Activated naive CD8-positive, alpha-beta T cell treated with anti-CD3 and anti-CD28 coated beads, Interleukin-2, amount 10 ng/mL, durations not matched to agents 7 days and 5 days (primary cell): ENCODE results near the gene OCEL1. TPM values are rescaled to one million over a fixed set of nuclear protein-coding genes. Genes with fewer than 3 reads are reported as not detected.
A peak's percentile ranks its signal among the peaks of the same experiment; 100 is the strongest.
"Not testable (repeated sequence)": the region's sequence is repeated elsewhere in the genome, so short reads cannot be mapped to it uniquely, and the experiment has no call there.

Experiments used
- ATAC-seq: fragments of 150-1000 bp; cut with Tn5 transposase; one replicate; pipeline ENCODE4 v1.10.0; 2021; ENCODE audit warnings: low read depth, moderate library complexity
- POLR2A ChIA-PET: fragments of 350-600 bp; sonication (Branson Sonifier 250); formaldehyde crosslinking; loops from one replicate; lab custom pipeline; 2021; ENCODE audit warnings: antibody characterized with exemption; lab: Charles Lee
- DNase-seq: peaks from one replicate; pipeline ENCODE4 v3.0.0; 2021
- H3K27ac Mint-ChIP-seq: one replicate; pipeline ENCODE4 v1.8.0; 2022; ENCODE audit warnings: mild to moderate bottlenecking, mixed read lengths
- H3K27me3 Mint-ChIP-seq: one replicate; pipeline ENCODE4 v1.8.0; 2022; ENCODE audit warnings: mild to moderate bottlenecking, moderate library complexity, mixed read lengths
- H3K36me3 Mint-ChIP-seq: one replicate; pipeline ENCODE4 v1.8.0; 2021; ENCODE audit warnings: mild to moderate bottlenecking, mixed read lengths
- H3K4me1 Mint-ChIP-seq: one replicate; pipeline ENCODE4 v1.8.0; 2021; ENCODE audit warnings: mixed read lengths
- H3K4me3 Mint-ChIP-seq: one replicate; pipeline ENCODE4 v1.8.0; 2022; ENCODE audit warnings: mild to moderate bottlenecking, moderate library complexity, mixed read lengths
- H3K9me3 Mint-ChIP-seq: one replicate; pipeline ENCODE4 v1.8.0; 2021; ENCODE audit warnings: mixed read lengths
- total RNA-seq, 2 experiments: library from RNA; stranded (reverse); gene quantifications; one replicate each; pipeline ENCODE4 v1.2.3, GENCODE V29; 2021

OCEL1 gene, protein sequence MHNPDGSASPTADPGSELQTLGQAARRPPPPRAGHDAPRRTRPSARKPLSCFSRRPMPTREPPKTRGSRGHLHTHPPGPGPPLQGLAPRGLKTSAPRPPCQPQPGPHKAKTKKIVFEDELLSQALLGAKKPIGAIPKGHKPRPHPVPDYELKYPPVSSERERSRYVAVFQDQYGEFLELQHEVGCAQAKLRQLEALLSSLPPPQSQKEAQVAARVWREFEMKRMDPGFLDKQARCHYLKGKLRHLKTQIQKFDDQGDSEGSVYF
- total RNA-seq: 10 to 100 TPM; 31.8 to 39.0 TPM

DNA sequence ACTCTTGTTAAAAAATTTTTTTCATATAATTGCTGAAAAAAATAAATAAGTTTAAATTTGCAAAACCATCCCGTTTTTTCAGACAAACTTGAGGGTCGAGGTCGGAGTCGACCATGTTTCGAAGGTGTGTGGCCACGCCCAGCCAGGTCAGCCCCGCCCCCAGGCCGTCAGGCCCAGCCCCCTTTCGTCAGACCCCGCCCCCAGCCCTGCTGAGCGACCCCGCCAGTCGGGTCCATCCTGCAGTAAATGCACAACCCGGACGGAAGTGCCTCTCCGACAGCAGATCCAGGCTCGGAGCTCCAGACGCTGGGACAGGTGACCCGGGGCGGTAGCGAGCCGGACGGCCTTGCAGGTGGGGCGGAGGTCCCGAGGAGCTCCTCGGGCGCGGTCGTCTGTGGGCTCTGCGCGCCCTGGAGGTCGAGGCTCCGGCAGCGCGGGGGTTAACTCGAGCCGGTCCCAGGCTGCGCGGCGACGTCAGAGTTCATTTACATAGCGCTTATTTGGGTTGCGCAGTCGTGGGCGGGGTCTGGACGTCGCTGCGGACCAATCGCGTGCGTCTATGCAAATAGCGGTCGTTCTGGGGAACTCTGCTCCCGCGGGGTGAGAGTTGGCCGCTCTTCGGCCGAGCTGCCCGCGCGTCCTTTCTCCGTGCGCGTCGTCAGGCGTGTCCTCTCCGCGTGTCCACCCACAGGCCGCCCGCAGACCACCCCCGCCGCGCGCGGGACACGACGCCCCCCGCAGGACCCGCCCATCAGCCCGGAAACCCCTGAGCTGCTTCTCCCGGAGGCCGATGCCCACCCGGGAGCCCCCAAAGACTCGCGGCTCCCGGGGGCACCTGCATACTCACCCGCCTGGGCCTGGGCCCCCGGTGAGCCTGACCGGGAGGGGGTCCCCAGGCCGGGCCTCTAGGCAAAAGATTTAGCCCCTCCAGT lies at the start of gene OCEL1:
Gene OCEL1, plus strand, starts transcription at position 225 of the 932 bp plus-strand sequence. Its CDS starts 22 bp downstream, at position 247.
- DNase-seq: peak; percentile 95
- Mint-ChIP-seq H3K27me3 (no peaks in the 10 kb centered on the region), H3K9me3 (no peaks in the 10 kb centered on the region), H3K4me3 (peak within 1 kb of the TSS; percentile 93), H3K27ac (peak within 1 kb of the TSS; percentile 98), H3K4me1 (peaks cover 7% of the 10 kb centered on the region), H3K36me3 (peaks cover 5% of the 10 kb centered on the region)
- POLR2A ChIA-PET: interaction anchor here (0.6 to 3.1 kb wide), 15 partner anchors 9 to 193 kb away, joined by 3 to 48 read pairs (median 6); partner anchors contain the start of genes ANKLE1, DDA1, MRPL34 and MVB12A
- ATAC-seq: peak; percentile 95

DNA sequence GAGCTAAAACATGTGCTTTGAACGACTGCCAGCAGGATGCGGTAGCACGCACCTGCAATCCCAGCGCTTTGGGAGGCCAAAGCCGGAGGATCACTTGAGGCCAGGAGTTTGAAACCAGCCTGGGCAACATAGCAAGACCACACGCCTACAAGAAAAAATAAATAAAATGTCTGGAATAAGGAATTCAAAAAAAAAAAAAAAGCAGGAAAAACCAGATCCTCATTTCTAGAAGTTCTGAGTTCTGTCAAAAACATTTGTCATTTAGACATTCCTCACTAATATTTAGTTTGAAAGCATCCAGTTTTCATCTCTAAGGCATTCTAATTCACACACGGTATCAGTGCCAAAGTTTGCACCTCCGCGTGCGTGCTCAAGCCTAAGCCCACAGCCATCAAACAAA lies 47.7 kb upstream of the OCEL1 start:
- no peaks in the 10 kb centered on the region for H3K9me3 Mint-ChIP-seq
- H3K36me3 Mint-ChIP-seq: peaks cover 21% of the 10 kb centered on the region
- no peak overlapping the region for H3K4me3 Mint-ChIP-seq
- peaks cover 10% of the 10 kb centered on the region for H3K4me1 Mint-ChIP-seq
- ATAC-seq (no peak), DNase-seq (no peak)
- H3K27ac Mint-ChIP-seq: no peak overlapping the region
- no peaks in the 10 kb centered on the region for H3K27me3 Mint-ChIP-seq
- POLR2A ChIA-PET: no interaction called here

- POLR2A ChIA-PET: no interaction called here
- Mint-ChIP-seq H3K36me3 (peaks cover 26% of the 10 kb centered on the region), H3K27me3 (no peaks in the 10 kb centered on the region), H3K4me1 (peaks cover 28% of the 10 kb centered on the region), H3K27ac (peak overlapping the region; percentile 70), H3K9me3 (no peaks in the 10 kb centered on the region), H3K4me3 (no peak overlapping the region)
- ATAC-seq (no peak), DNase-seq (no peak)
Measured at GRCh38 chr19:17180997-17181702, 44.9 kb upstream of the OCEL1 start.

- ATAC-seq: no peak
- Mint-ChIP-seq H3K4me1 (peaks cover 28% of the 10 kb centered on the region), H3K36me3 (peaks cover 31% of the 10 kb centered on the region), H3K4me3 (peak overlapping the region; percentile 83), H3K9me3 (no peaks in the 10 kb centered on the region), H3K27me3 (no peaks in the 10 kb centered on the region), H3K27ac (peak overlapping the region; percentile 96)
- peak; percentile 54 for DNase-seq
- POLR2A ChIA-PET: interaction anchor here (0.6 to 3.5 kb wide), 11 partner anchors 15 to 108 kb away, joined by 3 to 36 read pairs (median 6); partner anchors contain the start of genes HAUS8, MYO9B, OCEL1 and USE1
Measured at GRCh38 chr19:17183271-17183761, 42.7 kb upstream of the OCEL1 start.

DNA sequence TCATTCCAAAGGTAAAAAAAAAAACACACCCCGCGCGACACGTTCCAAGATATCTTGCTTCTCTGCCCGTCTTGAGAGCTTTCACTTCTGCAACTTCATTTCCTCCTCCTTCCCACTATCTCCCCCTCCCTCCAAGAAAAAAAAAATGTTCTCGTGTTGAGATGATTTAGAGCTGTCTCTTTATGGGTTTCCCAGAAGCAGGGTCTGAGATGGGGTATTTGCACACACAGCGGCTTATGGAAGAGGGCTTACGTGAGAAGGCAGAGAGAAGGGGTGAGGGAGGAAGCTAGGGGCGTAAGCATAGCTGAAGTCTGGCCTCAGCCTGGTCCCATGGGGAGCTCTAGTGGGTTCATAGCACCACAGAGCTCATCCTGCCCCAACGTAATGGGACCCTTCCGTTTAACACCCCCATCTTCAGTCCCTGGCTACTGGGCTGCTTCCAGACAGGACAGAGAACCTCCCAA lies 42.1 kb upstream of the OCEL1 start:
- H3K27ac Mint-ChIP-seq: peak overlapping the region; percentile 96
- peaks cover 33% of the 10 kb centered on the region for H3K36me3 Mint-ChIP-seq
- H3K27me3 Mint-ChIP-seq: no peaks in the 10 kb centered on the region

GRCh38 chr19:17184371-17184841 lies 41.6 kb upstream of the OCEL1 start:
- ATAC-seq: peak; percentile 92
- Mint-ChIP-seq H3K4me3 (peak overlapping the region; percentile 83), H3K4me1 (peaks cover 28% of the 10 kb centered on the region), H3K27me3 (no peaks in the 10 kb centered on the region), H3K36me3 (peaks cover 33% of the 10 kb centered on the region), H3K9me3 (no peaks in the 10 kb centered on the region), H3K27ac (peak overlapping the region; percentile 96)
- DNase-seq: peak; percentile 71
- POLR2A ChIA-PET: interaction anchor here (0.7 to 3.5 kb wide), 14 partner anchors 11 to 109 kb away, joined by 3 to 36 read pairs (median 6); partner anchors contain the start of genes HAUS8, MYO9B, OCEL1 and USE1

More for the DNA sequence above, 42.1 kb upstream of the OCEL1 start:
- Mint-ChIP-seq H3K9me3 (no peaks in the 10 kb centered on the region), H3K4me3 (peak overlapping the region; percentile 83), H3K4me1 (peaks cover 28% of the 10 kb centered on the region)
- ATAC-seq (peak; percentile 71), DNase-seq (peak; percentile 60)
- POLR2A ChIA-PET: interaction anchor here (0.6 to 3.5 kb wide), 14 partner anchors 13 to 109 kb away, joined by 3 to 36 read pairs (median 5); partner anchors contain the start of genes HAUS8, MYO9B, OCEL1 and USE1

- H3K9me3 Mint-ChIP-seq: no peaks in the 10 kb centered on the region
- no peaks in the 10 kb centered on the region for H3K27me3 Mint-ChIP-seq
- peaks cover 28% of the 10 kb centered on the region for H3K4me1 Mint-ChIP-seq
- no peak for DNase-seq
- peaks cover 33% of the 10 kb centered on the region for H3K36me3 Mint-ChIP-seq
- peak overlapping the region; percentile 83 for H3K4me3 Mint-ChIP-seq
- POLR2A ChIA-PET: interaction anchor here (0.7 to 3.5 kb wide), 4 partner anchors 12 to 110 kb away, joined by 4 to 36 read pairs (median 21); partner anchors contain the start of genes HAUS8, MYO9B and USE1
- no peak for ATAC-seq
- H3K27ac Mint-ChIP-seq: peak overlapping the region; percentile 96
Measured at GRCh38 chr19:17185590-17185989, 40.4 kb upstream of the OCEL1 start.

- H3K9me3 Mint-ChIP-seq, H3K4me1 Mint-ChIP-seq, ATAC-seq, H3K27me3 Mint-ChIP-seq, H3K4me3 Mint-ChIP-seq, H3K27ac Mint-ChIP-seq, DNase-seq: not testable (repeated sequence)
- POLR2A ChIA-PET: interaction anchor here (2.0 kb wide), 1 partner anchor 66 kb away, joined by 4 read pairs; no protein-coding TSS in a partner anchor
- peaks cover 32% of the 10 kb centered on the region for H3K36me3 Mint-ChIP-seq
Measured at GRCh38 chr19:17191736-17192135, 34.3 kb upstream of the OCEL1 start.

- peaks cover 6% of the 10 kb centered on the region for H3K4me1 Mint-ChIP-seq
- no peak overlapping the region for H3K27ac Mint-ChIP-seq
- no peak overlapping the region for H3K4me3 Mint-ChIP-seq
- H3K9me3 Mint-ChIP-seq: no peaks in the 10 kb centered on the region
- H3K27me3 Mint-ChIP-seq: no peaks in the 10 kb centered on the region
- POLR2A ChIA-PET: no interaction called here
- peaks cover 33% of the 10 kb centered on the region for H3K36me3 Mint-ChIP-seq
- no peak for ATAC-seq
- DNase-seq: no peak
Measured at GRCh38 chr19:17192751-17193150, 33.3 kb upstream of the OCEL1 start.

GRCh38 chr19:17194608-17195007 lies 31.4 kb upstream of the OCEL1 start:
- Mint-ChIP-seq H3K9me3 (no peaks in the 10 kb centered on the region), H3K36me3 (peaks cover 40% of the 10 kb centered on the region), H3K27ac (no peak overlapping the region), H3K4me1 (peaks cover 6% of the 10 kb centered on the region), H3K4me3 (no peak overlapping the region), H3K27me3 (no peaks in the 10 kb centered on the region)
- POLR2A ChIA-PET: no interaction called here
- ATAC-seq (no peak), DNase-seq (no peak)

- H3K9me3 Mint-ChIP-seq: no peaks in the 10 kb centered on the region
- peaks cover 6% of the 10 kb centered on the region for H3K4me1 Mint-ChIP-seq
- DNase-seq: no peak
- no peak for ATAC-seq
- no peak overlapping the region for H3K4me3 Mint-ChIP-seq
- no peak overlapping the region for H3K27ac Mint-ChIP-seq
- no peaks in the 10 kb centered on the region for H3K27me3 Mint-ChIP-seq
- POLR2A ChIA-PET: no interaction called here
- H3K36me3 Mint-ChIP-seq: peaks cover 42% of the 10 kb centered on the region
Measured at GRCh38 chr19:17195106-17195505, 30.9 kb upstream of the OCEL1 start.

- no peaks in the 10 kb centered on the region for H3K9me3 Mint-ChIP-seq
- peak overlapping the region; percentile 4 for H3K27ac Mint-ChIP-seq
- POLR2A ChIA-PET: interaction anchor here (0.7 kb wide), 1 partner anchor 14 kb away, joined by 3 read pairs; no protein-coding TSS in a partner anchor
- H3K4me1 Mint-ChIP-seq: peaks cover 6% of the 10 kb centered on the region
- ATAC-seq (no peak), DNase-seq (no peak)
- no peak overlapping the region for H3K4me3 Mint-ChIP-seq
- H3K36me3 Mint-ChIP-seq: peaks cover 43% of the 10 kb centered on the region
- no peaks in the 10 kb centered on the region for H3K27me3 Mint-ChIP-seq
Measured at GRCh38 chr19:17196610-17197009, 29.4 kb upstream of the OCEL1 start.
